ENCODE data around the gene CRIP2. TPM values are rescaled to one million over a fixed set of nuclear protein-coding genes. Genes with fewer than 3 reads are reported as not detected.

The CRIP2 gene
- total RNA-seq, 4 donors from 2014 or later: 101 to 160 (median 136) TPM

DNA sequence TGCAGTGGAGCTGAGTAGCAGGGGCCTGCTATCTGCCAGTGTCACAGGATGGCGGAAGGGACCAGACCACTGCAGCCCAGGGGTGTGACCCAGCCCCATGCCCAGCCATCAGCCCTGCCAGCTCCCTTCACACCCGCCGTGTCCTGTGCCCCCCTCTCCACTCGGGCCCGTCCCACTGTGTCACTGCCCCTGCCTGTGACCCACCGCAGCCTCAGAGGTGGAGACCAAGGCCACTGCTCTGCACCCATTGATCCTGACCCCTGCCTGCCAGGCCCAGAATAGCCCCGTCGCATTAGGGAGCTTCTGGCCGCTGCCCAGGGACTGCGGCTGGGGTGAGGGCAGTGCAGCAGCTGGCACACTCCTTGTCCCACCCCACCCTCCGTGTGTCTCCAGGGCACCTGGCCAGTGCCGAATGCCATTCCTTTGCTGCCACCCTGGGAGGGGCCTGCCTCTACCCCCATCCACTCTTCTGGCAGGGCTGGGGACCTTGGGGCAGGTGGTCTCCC is 2.1 kb upstream of the CRIP2 start:
- 45 to 51% methylated on average over 10 to 12 of the region's 12 CpGs for WGBS, 2 donors
- H3K4me1 ChIP-seq: peaks cover 78% of the 10 kb centered on the region in 2 donors
- no peak overlapping the region for H3K4me3 ChIP-seq (replicated peaks in 1 of 3)
- TF ChIP-seq POLR2A (IDR thresholded peaks at IDR 0.05): no peak
- TF ChIP-seq, protein P1, sequence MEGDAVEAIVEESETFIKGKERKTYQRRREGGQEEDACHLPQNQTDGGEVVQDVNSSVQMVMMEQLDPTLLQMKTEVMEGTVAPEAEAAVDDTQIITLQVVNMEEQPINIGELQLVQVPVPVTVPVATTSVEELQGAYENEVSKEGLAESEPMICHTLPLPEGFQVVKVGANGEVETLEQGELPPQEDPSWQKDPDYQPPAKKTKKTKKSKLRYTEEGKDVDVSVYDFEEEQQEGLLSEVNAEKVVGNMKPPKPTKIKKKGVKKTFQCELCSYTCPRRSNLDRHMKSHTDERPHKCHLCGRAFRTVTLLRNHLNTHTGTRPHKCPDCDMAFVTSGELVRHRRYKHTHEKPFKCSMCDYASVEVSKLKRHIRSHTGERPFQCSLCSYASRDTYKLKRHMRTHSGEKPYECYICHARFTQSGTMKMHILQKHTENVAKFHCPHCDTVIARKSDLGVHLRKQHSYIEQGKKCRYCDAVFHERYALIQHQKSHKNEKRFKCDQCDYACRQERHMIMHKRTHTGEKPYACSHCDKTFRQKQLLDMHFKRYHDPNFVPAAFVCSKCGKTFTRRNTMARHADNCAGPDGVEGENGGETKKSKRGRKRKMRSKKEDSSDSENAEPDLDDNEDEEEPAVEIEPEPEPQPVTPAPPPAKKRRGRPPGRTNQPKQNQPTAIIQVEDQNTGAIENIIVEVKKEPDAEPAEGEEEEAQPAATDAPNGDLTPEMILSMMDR (IDR thresholded peaks at IDR 0.05): peak in 3 of 6 experiments; percentile 33 to 40 (median 40)
- intact Hi-C loops (cut with DNase I): loop anchor here (10.0 kb wide), 1 partner anchor 398 kb away; no protein-coding TSS in a partner anchor
- H3K36me3 ChIP-seq: no peaks in the 10 kb centered on the region
- H3K27ac ChIP-seq: peak overlapping the region; percentile 67 to 87 (median 83)
- no peaks in the 10 kb centered on the region for H3K27me3 ChIP-seq
- H3K9me3 ChIP-seq: no peaks in the 10 kb centered on the region
- peak; percentile 88 to 89 for DNase-seq

DNA sequence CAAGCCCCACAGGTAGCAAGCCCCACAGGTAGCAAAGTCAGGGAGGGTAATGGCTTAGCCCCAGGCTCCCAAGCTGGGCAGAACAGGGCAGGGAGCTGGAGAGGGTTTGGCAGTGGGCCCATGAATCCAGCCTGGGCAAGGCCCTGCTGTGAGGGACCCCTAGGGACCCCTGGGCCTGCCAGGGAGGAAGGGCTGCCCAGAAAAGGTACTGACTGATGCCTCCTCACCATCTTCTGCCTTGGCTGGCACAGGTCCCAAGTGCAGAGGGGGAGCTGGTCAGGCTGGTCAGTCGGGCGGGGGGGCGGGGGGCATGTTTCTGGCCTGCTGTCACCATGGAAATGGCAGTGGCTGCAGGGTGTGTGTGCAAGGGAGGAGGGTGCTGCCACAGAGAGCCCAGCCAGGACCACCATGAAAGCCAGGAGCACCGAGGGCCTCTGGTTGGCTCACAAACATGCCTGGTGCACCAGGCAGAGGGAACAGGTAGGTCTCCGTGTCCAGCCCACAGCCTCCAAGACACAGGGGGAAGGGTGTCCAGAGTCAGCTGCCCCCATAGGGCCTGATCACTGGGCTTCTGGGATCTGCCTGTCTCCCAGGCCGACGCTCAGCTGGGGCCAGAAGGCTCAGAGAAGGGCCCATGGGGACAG is 1.5 kb upstream of the CRIP2 start:
- Histone ChIP-seq H3K4me3 (replicated peaks in 1 of 3) (peak overlapping the region in 1 of 3 donors; percentile 52), H3K27me3 (no peaks in the 10 kb centered on the region), H3K36me3 (no peaks in the 10 kb centered on the region), H3K27ac (peak overlapping the region; percentile 67 to 87 (median 83)), H3K4me1 (peaks cover 72 to 73% of the 10 kb centered on the region in 2 donors), H3K9me3 (no peaks in the 10 kb centered on the region)
- WGBS, 2 donors: 0 to 40% methylated on average over 1 to 2 of the region's 7 CpGs
- TF ChIP-seq POLR2A (IDR thresholded peaks at IDR 0.05): no peak
- TF ChIP-seq, protein P1 (IDR thresholded peaks at IDR 0.05): no peak
- intact Hi-C loops (cut with DNase I): loop anchor here (10.0 kb wide), 1 partner anchor 398 kb away; no protein-coding TSS in a partner anchor
- peak; percentile 87 for DNase-seq

DNA sequence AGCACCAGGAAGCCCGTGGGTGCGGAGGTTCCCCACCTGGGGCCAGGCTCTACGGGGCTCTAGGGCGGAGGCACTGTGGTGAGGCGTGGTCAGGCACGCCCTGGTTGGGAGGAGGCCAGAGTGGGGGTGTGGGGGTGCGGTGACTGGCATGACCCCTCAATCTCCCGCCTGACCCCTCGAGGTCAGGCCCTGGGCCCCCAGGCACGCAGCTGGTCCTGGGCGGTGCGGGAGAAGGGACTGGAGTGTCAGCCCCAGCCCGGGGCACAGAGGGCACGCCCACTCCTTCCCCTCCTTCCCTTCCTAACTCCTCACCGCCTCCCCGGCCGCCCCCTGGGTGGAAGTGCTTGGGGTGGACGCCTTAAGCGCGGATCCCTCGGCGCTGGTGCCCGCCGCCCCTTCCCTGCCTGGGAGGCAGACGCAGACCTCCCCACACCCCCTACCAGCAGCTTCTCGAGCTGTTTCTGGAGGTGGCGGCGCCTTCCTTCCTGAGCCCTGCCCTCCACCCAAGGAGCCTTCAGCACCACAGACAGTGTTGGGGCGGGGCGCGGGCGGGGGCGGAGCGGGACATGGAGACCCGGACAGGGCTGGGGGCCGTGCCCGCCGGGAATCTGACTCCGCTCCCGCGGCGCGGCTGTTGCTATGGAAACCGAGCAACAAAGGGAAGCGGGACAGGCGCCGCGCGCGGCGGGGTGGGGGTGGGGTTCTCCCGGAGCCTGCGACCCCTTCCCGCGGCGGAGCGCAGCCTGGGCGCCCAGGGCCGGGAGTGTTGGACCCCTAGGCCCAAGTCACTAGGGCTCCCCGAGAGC is 741 bp upstream of the CRIP2 start:
- Histone ChIP-seq H3K27me3 (no peaks in the 10 kb centered on the region), H3K27ac (peak overlapping the region; percentile 67 to 87 (median 83)), H3K4me1 (peaks cover 65 to 66% of the 10 kb centered on the region in 2 donors), H3K4me3 (replicated peaks in 1 of 3) (peak overlapping the region in 1 of 3 donors; percentile 52), H3K36me3 (no peaks in the 10 kb centered on the region), H3K9me3 (no peaks in the 10 kb centered on the region)
- intact Hi-C loops (cut with DNase I): loop anchor here (10.0 kb wide), 1 partner anchor 399 kb away; no protein-coding TSS in a partner anchor
- peak in 1 of 2 donors; percentile 7 for TF ChIP-seq POLR2A (IDR thresholded peaks at IDR 0.05)
- TF ChIP-seq, protein P1 (IDR thresholded peaks at IDR 0.05): no peak
- 0 to 3% methylated on average over 12 to 26 of the region's 60 CpGs for WGBS, 2 donors
- DNase-seq: peak; percentile 97 to 99

DNA sequence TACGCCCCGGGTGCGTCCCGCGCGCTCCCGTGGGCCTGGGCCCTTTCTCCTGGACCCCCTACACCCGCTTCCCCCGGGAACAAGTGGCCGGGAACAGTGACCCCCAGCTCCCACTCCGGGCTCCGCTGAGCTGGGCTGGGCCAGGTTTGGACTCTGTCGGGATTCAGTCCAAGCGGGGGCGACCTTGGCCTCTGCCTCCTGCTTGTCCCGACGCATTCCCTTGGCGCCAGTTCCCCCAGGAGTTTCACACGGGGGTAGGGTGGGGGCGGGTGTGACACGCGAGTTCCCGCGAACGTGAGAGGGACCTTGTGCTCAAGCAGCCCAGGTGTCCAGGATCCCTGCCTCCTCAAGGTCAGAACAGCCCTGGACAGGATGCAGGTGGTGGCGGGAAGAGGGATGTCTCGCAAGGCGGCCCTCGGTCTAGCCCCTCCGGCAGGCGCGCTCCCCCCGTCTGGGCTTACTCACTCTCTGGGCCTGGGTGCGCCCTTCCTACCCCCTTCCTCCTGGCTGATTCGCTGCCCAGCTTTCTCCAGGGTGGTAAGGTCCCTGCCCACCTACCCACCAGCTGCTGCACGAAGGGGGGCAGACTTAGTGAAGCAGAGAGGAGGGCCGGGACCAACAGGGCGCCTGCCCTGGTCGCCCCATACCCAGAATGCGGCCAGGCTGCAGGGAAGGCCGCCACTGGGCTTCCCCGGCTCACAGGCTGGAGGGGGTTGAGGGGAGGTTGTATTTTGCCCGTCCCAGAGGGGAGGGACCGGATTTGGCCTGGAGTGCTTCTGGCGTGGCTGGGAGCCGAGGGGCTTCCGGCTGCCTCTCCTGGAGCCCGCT is 862 bp downstream of the CRIP2 start:
- TF ChIP-seq, protein P1 (IDR thresholded peaks at IDR 0.05): no peak
- no peak for TF ChIP-seq POLR2A (IDR thresholded peaks at IDR 0.05)
- Histone ChIP-seq H3K27ac (peak overlapping the region; percentile 79 to 94 (median 92)), H3K36me3 (peaks cover 4 to 6% of the 10 kb centered on the region in 2 donors), H3K4me1 (peaks cover 54 to 59% of the 10 kb centered on the region in 2 donors), H3K9me3 (no peaks in the 10 kb centered on the region), H3K27me3 (no peaks in the 10 kb centered on the region), H3K4me3 (replicated peaks in 1 of 3) (peak overlapping the region; percentile 69 to 91 (median 72))
- 0 to 1% methylated on average over 14 to 23 of the region's 48 CpGs for WGBS, 2 donors
- intact Hi-C loops (cut with DNase I): loop anchor here (10.0 kb wide), 1 partner anchor 401 kb away; no protein-coding TSS in a partner anchor
- DNase-seq: peak; percentile 62 to 65
